GM18508 (cell line): ENCODE measurements around the gene VSX2.

Experiments
- ATAC-seq: cut with Tn5 transposase; IDR thresholded peaks from one replicate; pipeline ENCODE4 v1.9.1; 2021; ENCODE audit warnings: moderate number of reproducible peaks; ENCODE audit not compliant: insufficient read depth, unreplicated experiment

Gene VSX2

DNA sequence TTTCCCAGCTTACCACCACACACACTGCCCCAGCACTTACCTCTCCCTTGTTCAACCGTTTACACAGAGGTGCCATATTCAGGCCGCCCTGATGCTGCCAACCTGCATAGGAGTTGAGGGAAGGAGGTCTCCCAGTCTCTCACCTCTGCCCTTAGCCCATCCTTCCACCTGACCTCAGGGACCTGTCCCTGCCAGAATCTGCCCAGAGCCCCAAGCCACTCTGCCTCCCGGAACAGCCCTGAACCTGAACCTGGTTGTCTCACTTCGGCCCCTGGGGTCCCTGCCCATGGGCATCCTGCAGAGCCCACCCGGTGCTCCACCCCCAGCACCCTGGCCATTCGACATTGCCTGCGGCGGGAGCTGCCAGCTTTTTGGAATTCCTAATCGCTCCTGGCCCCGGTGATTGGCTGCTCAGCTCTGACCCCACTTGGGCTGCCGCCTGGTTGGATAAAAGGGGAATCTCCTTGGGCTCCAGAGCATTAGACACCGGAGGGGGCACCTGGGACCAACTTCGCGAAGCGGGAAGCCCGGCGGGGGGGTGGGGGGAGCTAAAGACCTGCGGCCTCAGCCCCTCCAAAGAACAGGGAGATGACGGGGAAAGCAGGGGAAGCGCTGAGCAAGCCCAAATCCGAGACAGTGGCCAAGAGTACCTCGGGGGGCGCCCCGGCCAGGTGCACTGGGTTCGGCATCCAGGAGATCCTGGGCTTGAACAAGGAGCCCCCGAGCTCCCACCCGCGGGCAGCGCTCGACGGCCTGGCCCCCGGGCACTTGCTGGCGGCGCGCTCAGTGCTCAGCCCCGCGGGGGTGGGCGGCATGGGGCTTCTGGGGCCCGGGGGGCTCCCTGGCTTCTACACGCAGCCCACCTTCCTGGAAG, at the start of gene VSX2:
VSX2 (plus strand) TSS at position 476 of the 874 bp plus-strand sequence; CDS start at position 589, 113 bp downstream.
- no peak for ATAC-seq

GRCh38 chr14:74190927-74191575, 48.2 kb upstream of the VSX2 start:
- ATAC-seq, result no peak

DNA sequence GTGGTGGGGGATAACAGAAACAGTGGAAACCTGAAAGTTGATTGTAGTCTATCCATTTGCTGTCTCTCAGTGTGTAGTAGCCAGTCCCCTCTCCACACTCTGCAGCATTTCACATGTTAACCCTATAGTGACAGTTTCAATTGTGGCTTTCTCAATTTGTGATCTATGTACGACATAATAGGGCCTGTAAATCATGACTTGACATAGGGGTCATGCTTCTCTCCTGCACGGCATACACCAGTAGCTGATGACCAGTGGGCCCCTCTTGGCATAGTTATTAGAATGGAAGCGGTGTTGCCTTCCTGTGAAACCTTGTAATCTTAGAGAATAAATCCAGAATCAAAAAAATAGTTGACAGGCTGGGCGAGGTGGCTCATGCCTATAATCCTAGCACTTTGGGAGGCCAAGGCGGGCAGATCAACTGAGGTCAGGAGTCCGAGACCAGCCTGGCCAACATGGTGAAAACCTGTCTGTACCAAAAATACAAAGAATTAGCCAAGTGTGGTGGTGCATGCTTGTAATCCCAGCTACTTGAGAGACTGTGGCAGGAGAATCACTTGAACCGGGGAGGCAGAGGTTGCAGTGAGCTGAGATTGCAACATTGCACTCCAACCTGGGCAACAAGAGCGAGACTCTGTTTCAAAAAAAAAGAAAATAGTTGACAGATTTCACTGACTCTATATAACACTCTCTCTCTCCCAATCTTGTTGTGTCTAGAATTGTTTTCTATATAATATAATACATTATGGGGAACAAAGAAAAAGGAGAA, 44.6 kb upstream of the VSX2 start:
- no peak for ATAC-seq

DNA sequence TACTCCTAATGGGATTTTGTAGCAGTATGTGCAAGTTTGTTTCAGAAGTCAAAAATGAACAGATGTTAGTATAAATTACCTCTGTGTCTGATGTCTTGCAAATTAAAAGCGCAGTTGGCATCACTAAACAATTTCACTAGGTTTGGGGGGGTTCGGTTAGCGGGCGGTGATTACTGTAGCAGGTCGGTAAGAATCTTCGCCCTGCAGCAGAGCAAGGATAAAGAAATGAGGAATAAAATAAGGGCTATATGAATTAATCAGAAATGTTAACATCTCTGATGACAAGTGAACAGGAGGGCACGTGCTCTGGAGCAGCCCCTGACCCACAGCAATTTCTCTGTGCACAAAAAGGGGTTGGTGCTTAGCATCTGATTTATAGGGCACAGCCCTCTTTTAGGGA, 43.6 kb upstream of the VSX2 start:
- ATAC-seq, result no peak

- ATAC-seq, result no peak
Measured at GRCh38 chr14:74198441-74199234, 40.6 kb upstream of the VSX2 start.

- ATAC-seq, result no peak
Measured at GRCh38 chr14:74202113-74202512, 37.1 kb upstream of the VSX2 start.

GRCh38 chr14:74203639-74204038, 35.6 kb upstream of the VSX2 start:
- ATAC-seq, result no peak

GRCh38 chr14:74204491-74204890, 34.8 kb upstream of the VSX2 start:
- no peak for ATAC-seq

DNA sequence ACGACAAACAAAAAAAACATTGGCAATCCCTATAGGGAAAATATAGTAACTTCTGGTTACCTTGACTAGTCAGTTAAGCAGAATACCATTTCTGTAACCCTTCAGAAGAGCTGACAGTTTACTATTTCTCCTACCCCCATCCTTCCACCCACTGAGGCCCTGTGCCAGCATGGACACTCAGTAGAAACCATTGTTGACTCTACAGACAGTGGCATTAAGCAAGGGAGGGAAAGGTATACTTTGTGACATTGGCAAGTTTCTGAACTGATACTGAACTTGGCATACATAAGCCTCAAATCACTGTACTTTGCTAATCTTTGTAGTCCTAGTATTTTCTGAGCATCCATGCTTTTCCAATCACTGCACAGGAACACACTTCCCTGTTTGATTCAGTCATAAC, 33.4 kb upstream of the VSX2 start:
- no peak for ATAC-seq

DNA sequence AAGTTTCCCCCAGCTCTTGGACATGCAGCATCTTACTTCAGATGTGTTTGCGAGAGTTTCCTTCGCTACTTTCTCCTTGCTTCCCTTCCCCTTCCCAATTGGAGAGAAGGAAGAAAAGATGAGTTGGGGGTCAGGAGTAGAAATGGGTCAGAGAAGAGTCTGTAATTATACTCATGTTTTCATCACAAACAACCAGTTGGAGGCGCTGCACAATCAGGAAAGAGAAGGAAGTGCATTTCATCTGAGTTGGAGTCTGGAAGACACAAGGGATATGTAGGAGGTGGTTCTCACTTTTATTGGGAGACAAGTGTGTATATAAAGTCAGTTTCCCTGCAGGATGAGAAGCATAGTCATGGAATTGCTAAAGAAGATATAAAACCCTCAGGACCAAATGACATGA, 31.3 kb upstream of the VSX2 start:
- no peak for ATAC-seq

DNA sequence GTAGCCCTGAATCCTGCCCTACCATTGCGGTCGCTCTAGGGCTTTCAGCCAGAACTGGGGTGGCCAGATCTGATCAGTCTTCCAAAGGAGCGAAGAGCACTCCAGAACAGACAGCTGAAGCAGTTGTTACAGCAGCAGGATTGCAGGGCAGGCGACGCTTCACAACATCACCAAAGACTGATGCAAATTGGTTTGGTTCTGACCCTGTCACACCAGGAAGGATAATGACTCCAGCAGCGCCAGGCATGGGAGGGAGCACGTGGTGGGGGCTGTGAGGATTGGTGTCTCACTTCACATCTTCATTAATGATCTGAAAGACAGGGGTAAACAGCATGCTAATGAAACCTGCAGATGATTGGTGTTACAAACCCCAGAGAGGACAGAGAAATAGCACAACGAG, 30.6 kb upstream of the VSX2 start:
- no peak for ATAC-seq

- ATAC-seq, result no peak
Measured at GRCh38 chr14:74211945-74212580, 27.2 kb upstream of the VSX2 start.

- no peak for ATAC-seq
Measured at GRCh38 chr14:74213907-74214803, 25.1 kb upstream of the VSX2 start.

DNA sequence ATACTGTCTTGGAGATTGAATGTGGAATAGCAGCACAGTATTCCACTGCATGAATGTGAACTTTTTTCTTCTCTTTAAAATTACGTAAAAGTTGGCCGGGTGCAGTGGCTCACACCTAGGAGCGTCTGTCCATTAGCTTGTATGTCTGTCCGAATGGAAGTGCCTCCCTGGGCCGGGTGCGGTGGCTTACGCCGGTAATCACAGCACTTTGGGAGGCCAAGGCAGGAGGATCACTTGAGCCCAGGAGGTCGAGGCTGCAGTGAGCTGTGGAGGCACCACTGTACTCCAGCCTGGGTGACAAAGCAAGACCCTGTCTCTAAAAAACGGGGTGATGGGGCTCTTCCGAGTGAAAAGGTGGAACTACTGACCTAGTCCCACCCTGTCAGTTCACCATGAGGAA, 22.6 kb upstream of the VSX2 start:
- no peak for ATAC-seq

GRCh38 chr14:74217672-74218448, 21.4 kb upstream of the VSX2 start:
- no peak for ATAC-seq

DNA sequence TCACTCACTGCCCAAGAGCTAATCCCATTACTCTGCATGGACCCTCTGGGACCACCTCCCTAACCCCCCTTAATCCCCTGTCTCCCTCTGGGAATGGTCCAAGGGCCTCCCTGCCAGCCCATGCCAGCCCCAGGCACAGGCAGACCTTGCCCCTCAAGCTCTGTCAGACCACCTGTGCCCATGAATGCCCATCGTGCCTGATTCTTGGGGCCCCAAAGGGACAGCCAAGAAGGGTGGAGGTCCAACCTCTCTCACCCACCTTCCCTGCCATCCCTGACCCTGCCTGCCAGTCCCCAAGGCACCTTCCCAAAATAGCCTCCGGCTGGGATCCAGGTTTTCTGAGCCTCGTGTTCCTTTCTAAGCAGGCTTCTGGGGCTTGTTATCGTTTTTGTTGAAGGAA, 20.8 kb upstream of the VSX2 start:
- no peak for ATAC-seq

DNA sequence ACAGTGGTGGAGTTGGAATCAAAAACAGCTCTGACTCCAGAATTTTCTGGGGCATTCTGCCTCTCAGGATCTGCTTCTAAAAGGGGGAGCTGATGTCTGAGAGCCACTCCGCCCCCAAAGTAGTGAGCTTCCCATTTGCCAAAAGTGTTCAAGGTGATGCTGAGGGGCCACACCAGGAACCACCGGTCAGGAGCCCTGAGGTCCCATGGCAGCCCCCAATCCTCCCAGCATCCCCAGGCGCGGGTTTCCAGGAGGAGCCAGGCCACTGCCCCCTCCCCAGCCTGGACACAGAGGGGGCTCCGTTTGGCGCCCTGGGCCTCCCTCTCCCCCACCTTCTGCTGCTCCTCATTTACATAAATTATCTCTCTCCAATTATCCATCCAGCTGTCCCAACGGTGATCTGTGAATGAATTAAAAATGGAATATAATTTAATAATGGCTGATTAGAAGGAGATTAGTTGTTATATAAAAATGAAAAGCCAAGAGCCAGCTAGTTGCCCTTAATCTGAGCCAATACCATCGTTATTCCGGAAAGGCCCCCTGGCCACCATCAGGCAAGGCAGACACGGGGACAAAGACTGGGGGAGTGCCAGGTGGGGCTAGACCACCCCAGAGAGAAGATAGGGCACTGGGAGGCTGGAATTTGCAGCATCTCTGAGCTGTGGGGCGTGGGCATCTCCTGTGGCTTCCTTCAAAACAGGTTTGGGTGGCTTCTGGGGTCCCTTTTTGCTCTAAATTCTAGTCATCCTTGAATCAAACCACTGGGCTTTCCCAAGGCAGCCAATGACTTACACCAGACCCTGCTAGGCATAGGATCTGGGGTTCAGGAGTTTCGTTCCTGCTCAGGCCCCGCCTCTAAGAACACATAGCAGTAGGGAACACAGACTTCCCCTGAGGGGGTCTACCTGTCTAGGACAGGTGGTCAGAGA, 19.7 kb upstream of the VSX2 start:
- no peak for ATAC-seq
